Heart left ventricle (tissue), 16 donors: ENCODE data around the gene PER2. TPM values are rescaled to one million over a fixed set of nuclear protein-coding genes. Genes with fewer than 3 reads are reported as not detected.
"Not testable (repeated sequence)": the region's sequence is repeated elsewhere in the genome, so short reads cannot be mapped to it uniquely, and the experiment has no call there.

Source experiments
- ATAC-seq, 4 donors: fragments of 200-7000 bp; cut with Tn5 transposase; one replicate each; pipeline ENCODE4 v1.9.1; 2020 to 2022; ENCODE audit warnings: moderate library complexity in 4 of 4, mild to moderate bottlenecking in 3 of 4, moderate number of reproducible peaks in 1 of 4
- DNase-seq, 5 donors: peaks; one replicate each; pipeline ENCODE4 v3.0.0-alpha.2; 2020
- H3K27ac ChIP-seq, 12 donors: fragments of 200-600 bp; sonication (generic) in 4 of 12; one replicate each; pipeline versions ENCODE4 v1.5.0 to v1.8.0; 2016 to 2022; ENCODE audit warnings: mild to moderate bottlenecking in 2 of 12
- H3K27me3 ChIP-seq, 9 donors: fragments of 200-600 bp; sonication (generic) in 2 of 9; one replicate each; pipeline versions ENCODE4 v1.5.1 to v1.8.0; 2016 to 2022; ENCODE audit warnings: mild to moderate bottlenecking in 3 of 9
- H3K36me3 ChIP-seq, 9 donors: fragments of 200-600 bp; sonication (generic) in 2 of 9; one replicate each; pipeline versions ENCODE4 v1.5.0 to v1.8.0; 2018 to 2022; ENCODE audit warnings: mild to moderate bottlenecking in 2 of 9
- H3K4me1 ChIP-seq, 12 donors: fragments of 200-600 bp; sonication (generic) in 4 of 12; one replicate each; pipeline versions ENCODE4 v1.5.0 to v1.8.0; 2016 to 2022; ENCODE audit warnings: mild to moderate bottlenecking in 3 of 12
- H3K4me3 ChIP-seq, 12 donors: fragments of 200-600 bp; sonication (generic) in 4 of 12; one replicate each; pipeline versions ENCODE4 v1.5.0 to v1.8.0; 2017 to 2022; ENCODE audit warnings: mild to moderate bottlenecking in 9 of 12, moderate library complexity in 4 of 12
- H3K9me3 ChIP-seq, 12 donors: fragments of 200-600 bp; sonication (generic) in 4 of 12; one replicate each; pipeline versions ENCODE4 v1.5.0 to v1.8.0; 2016 to 2022; ENCODE audit warnings: mild to moderate bottlenecking in 1 of 12
- CTCF ChIP-seq, 12 donors: fragments of 200-600 bp; sonication (generic) in 4 of 12; IDR thresholded peaks; one replicate each; pipeline versions ENCODE4 v1.5.0 to v1.8.0; 2018 to 2022; ENCODE audit warnings: antibody characterized with exemption in 12 of 12, mild to moderate bottlenecking in 5 of 12
- POLR2A ChIP-seq, 2 donors: fragments of 450-650 bp; IDR thresholded peaks; one replicate each; pipeline ENCODE4 v1.6.1; 2017; ENCODE audit warnings: antibody characterized with exemption in 2 of 2, mild to moderate bottlenecking in 2 of 2, moderate library complexity in 2 of 2
- WGBS, 4 donors: extraction: QIAGEN DNeasy Blood & Tissue Kit in 2 of 4; methylation state at CpG; one replicate each; pipeline versions ENCODE4 v1.1.5 to v1.1.7; 2013 to 2018; 5-methylcytosine and 5-hydroxymethylcytosine counted together
- intact Hi-C, 10 donors: fragments of 100-400 bp; cut with DNase I; formaldehyde crosslinking; loops; one replicate each; pipeline versions ENCODE4 v1.11.1 to v1.14.2; 2022
- polyA plus RNA-seq, 2 donors: library from polyadenylated mRNA; stranded (reverse); fragments of 200-250 nt; gene quantifications; one replicate each; pipeline ENCODE4 v1.2.3, GENCODE V29; 2013
- total RNA-seq, 9 donors: library from RNA; depleted of rRNA in 2 of 9; stranded (reverse); fragments of >200 nt in 2 of 9; fragmentation: NEBNext Ultra II Directional in 3 of 9; extraction: Animal tissue kit (Norgen Biotek cat#: 25700) in 3 of 9; gene quantifications; one replicate each; pipeline versions ENCODE4 v1.1.0 to v1.2.4, GENCODE V29; 2016 to 2023
- donor health status: ischemic (EF 13 %, LVEDD 7.1; RV severe dilation, severe dysfunction).
- donor health status: healthy with polysubstance abuse.
- donor health status: DM: no; HTN: yes; CAD: no.
- donor health status: DM: no; HTN: no; CAD: no.
- donor health status: ischemic (EF 25% LVEDD 6.9; RV normal size, moderate dysfunction).
- donor health status: ischemic (EF 25% LVEDD 5.7; RV mildly dilated, moderate dysfunction).
- donor health status: healthy.
- donor health status: DM: yes; HTN: yes; CAD: no.
- donor health status: ischemic (EF 35%, LVEDD 5.7; RV mildly dilated, moderate dysfunction).
- donor health status: nonischemic (EF 11% LVEDD 7.7; RV severe dilation, severe dysfunction).
- donor health status: DM: yes; HTN: yes; CAD: no.
- donor health status: PGD.
- donor health status: ischemic (EF 29% LVEDD 5.4; RV normal size, mild dysfunction).
- donor health status: nonischemic (EF 23%, LVEDD 6.1; RV moderate dilation, normal function).

Gene PER2
- total and polyA plus RNA-seq, 11 donors: 1.6 to 17.1 (median 4.2) TPM

GRCh38 chr2:238279324-238279682 lies 9.1 kb downstream of the PER2 start:
- ATAC-seq (no peak), DNase-seq (peak in 2 of 5 donors; percentile 16 to 22)
- Histone ChIP-seq H3K4me1 (peaks cover 0 to 33% (median 10%) of the 10 kb centered on the region in 12 donors), H3K4me3 (no peak overlapping the region), H3K9me3 (no peaks in the 10 kb centered on the region), H3K27ac (no peak overlapping the region), H3K27me3 (no peaks in the 10 kb centered on the region), H3K36me3 (peaks cover 2 to 38% (median 32%) of the 10 kb centered on the region in 9 donors)
- intact Hi-C loops: no loop called here
- WGBS, 4 donors: 87 to 98% (median 92%) methylated on average over 4 to 6 of the region's 6 CpGs
- TF ChIP-seq CTCF (IDR thresholded peaks at IDR 0.05) (no peak), POLR2A (IDR thresholded peaks at IDR 0.05) (no peak)

- Histone ChIP-seq H3K27ac (no peak overlapping the region), H3K9me3 (no peaks in the 10 kb centered on the region), H3K27me3 (no peaks in the 10 kb centered on the region), H3K4me1 (peaks cover 0 to 31% (median 10%) of the 10 kb centered on the region in 12 donors), H3K4me3 (no peak overlapping the region), H3K36me3 (peaks cover 2 to 43% (median 38%) of the 10 kb centered on the region in 9 donors)
- WGBS, 4 donors: 61 to 74% (median 68%) methylated on average over 7 to 9 of the region's 9 CpGs
- intact Hi-C loops: no loop called here
- DNase-seq (peak in 2 of 5 donors; percentile 10 to 27), ATAC-seq (peak in 2 of 4 donors; percentile 18 to 23)
- TF ChIP-seq CTCF (IDR thresholded peaks at IDR 0.05) (no peak), POLR2A (IDR thresholded peaks at IDR 0.05) (no peak)
Measured at GRCh38 chr2:238278626-238279323, 9.6 kb downstream of the PER2 start.

GRCh38 chr2:238277695-238278094 lies 10.7 kb downstream of the PER2 start:
- no peaks in the 10 kb centered on the region for H3K9me3 ChIP-seq
- H3K27ac ChIP-seq: no peak overlapping the region
- H3K4me1 ChIP-seq: peaks cover 0 to 20% (median 5%) of the 10 kb centered on the region in 12 donors
- intact Hi-C loops: no loop called here
- TF ChIP-seq CTCF (IDR thresholded peaks at IDR 0.05) (no peak), POLR2A (IDR thresholded peaks at IDR 0.05) (no peak)
- no peaks in the 10 kb centered on the region for H3K27me3 ChIP-seq
- no peak overlapping the region for H3K4me3 ChIP-seq
- DNase-seq (peak in 2 of 5 donors; percentile 14 to 42), ATAC-seq (no peak)
- 88 to 91% (median 90%) methylated on average over 15 of the region's 15 CpGs for WGBS, 4 donors
- H3K36me3 ChIP-seq: peaks cover 2 to 54% (median 47%) of the 10 kb centered on the region in 9 donors

- WGBS, 4 donors: 93 to 95% (median 95%) methylated on average over 19 to 20 of the region's 20 CpGs
- Histone ChIP-seq H3K4me3 (no peak overlapping the region), H3K4me1 (peaks cover 0 to 9% (median 0%) of the 10 kb centered on the region in 12 donors), H3K27ac (no peak overlapping the region), H3K27me3 (no peaks in the 10 kb centered on the region), H3K36me3 (peaks cover 2 to 87% (median 75%) of the 10 kb centered on the region in 9 donors), H3K9me3 (no peaks in the 10 kb centered on the region)
- no peak for ATAC-seq
- intact Hi-C loops: no loop called here
- TF ChIP-seq CTCF (IDR thresholded peaks at IDR 0.05) (no peak), POLR2A (IDR thresholded peaks at IDR 0.05) (no peak)
- DNase-seq: peak in 1 of 5 donors; percentile 9
Measured at GRCh38 chr2:238274152-238274865, 14.1 kb downstream of the PER2 start.

- peak in 1 of 5 donors; percentile 4 for DNase-seq
- H3K4me1 ChIP-seq, ATAC-seq, H3K27me3 ChIP-seq, intact Hi-C loops, H3K9me3 ChIP-seq, H3K4me3 ChIP-seq, H3K27ac ChIP-seq: not testable (repeated sequence)
- WGBS, 4 donors: 94 to 96% (median 95%) methylated on average over 10 of the region's 10 CpGs
- H3K36me3 ChIP-seq: peaks cover 2 to 93% (median 82%) of the 10 kb centered on the region in 9 donors
Measured at GRCh38 chr2:238273433-238273832, 15.0 kb downstream of the PER2 start.
